Mesenchymal stem cell (in vitro differentiated cells and primary cell): ENCODE results near the gene COPS2.
"Not testable (repeated sequence)": the region's sequence is repeated elsewhere in the genome, so short reads cannot be mapped to it uniquely, and the experiment has no call there.

Source experiments
- DNase-seq: peaks from one replicate; pipeline ENCODE4 v3.0.0-alpha.2; 2013
- H2AFZ ChIP-seq: one replicate; pipeline ENCODE4 v1.6.1; 2013; ENCODE audit warnings: low read depth, mild to moderate bottlenecking, control low read depth, inconsistent platforms, low read length, moderate library complexity
- H2AK5ac ChIP-seq: 2 replicates; pipeline ENCODE4 v1.6.1; 2013; ENCODE audit warnings: low read length, moderate library complexity, mild to moderate bottlenecking, inconsistent platforms; ENCODE audit not compliant: severe bottlenecking
- H2BK120ac ChIP-seq: one replicate; pipeline ENCODE4 v1.6.1; 2013; ENCODE audit warnings: low read depth, mild to moderate bottlenecking, inconsistent platforms, low read length, moderate library complexity
- H2BK12ac ChIP-seq, 2 experiments: one replicate each; pipeline ENCODE4 v1.6.1; 2013; ENCODE audit warnings: inconsistent platforms in 2 of 2, low read length in 2 of 2, mild to moderate bottlenecking in 2 of 2, moderate library complexity in 2 of 2, control low read depth in 1 of 2
- H2BK15ac ChIP-seq: one replicate; pipeline ENCODE4 v1.6.1; 2013; ENCODE audit warnings: mild to moderate bottlenecking, low read depth, inconsistent platforms; ENCODE audit not compliant: poor library complexity, severe bottlenecking
- H2BK5ac ChIP-seq: 2 replicates; pipeline ENCODE4 v1.6.1; 2013; ENCODE audit warnings: low read depth, mild to moderate bottlenecking, low read length, control low read depth, inconsistent platforms; ENCODE audit not compliant: poor library complexity, severe bottlenecking
- H3K14ac ChIP-seq, 2 experiments: one replicate each; pipeline ENCODE4 v1.6.1; 2013; ENCODE audit warnings: inconsistent platforms in 2 of 2, low read length in 2 of 2, control low read depth in 1 of 2, mild to moderate bottlenecking in 1 of 2, moderate library complexity in 1 of 2
- H3K18ac ChIP-seq, 2 experiments: one replicate each; pipeline ENCODE4 v1.6.1; 2013; ENCODE audit warnings: inconsistent platforms in 2 of 2, low read length in 2 of 2, control low read depth in 1 of 2, low read depth in 1 of 2, mild to moderate bottlenecking in 1 of 2
- H3K23ac ChIP-seq, 2 experiments: one replicate each; pipeline ENCODE4 v1.6.1; 2013; ENCODE audit warnings: inconsistent platforms in 2 of 2, low read length in 2 of 2, mild to moderate bottlenecking in 2 of 2, moderate library complexity in 2 of 2, control low read depth in 1 of 2
- H3K27ac ChIP-seq: 2 replicates; pipeline ENCODE4 v1.5.1; 2013; ENCODE audit warnings: mild to moderate bottlenecking, moderate library complexity, low read length, control low read depth, inconsistent platforms; ENCODE audit not compliant: poor library complexity, severe bottlenecking
- H3K27me3 ChIP-seq, 2 experiments: 2 replicates each; pipeline versions ENCODE4 v1.6.1 to v1.7.0; 2013; ENCODE audit warnings: low read length in 2 of 2, mild to moderate bottlenecking in 2 of 2, moderate library complexity in 2 of 2, control low read depth in 1 of 2, inconsistent platforms in 1 of 2; ENCODE audit not compliant: control insufficient read depth in 1 of 2, insufficient read depth in 1 of 2
- H3K36me3 ChIP-seq, 2 experiments: 2 replicates each; pipeline versions ENCODE4 v1.6.1 to v1.7.0; 2013; ENCODE audit warnings: low read length in 2 of 2, control low read depth in 1 of 2, inconsistent platforms in 1 of 2, low read depth in 1 of 2, mild to moderate bottlenecking in 1 of 2; ENCODE audit not compliant: insufficient read depth in 2 of 2, control insufficient read depth in 1 of 2
- H3K4ac ChIP-seq, 2 experiments: one replicate each; pipeline ENCODE4 v1.6.1; 2013; ENCODE audit warnings: inconsistent platforms in 2 of 2, low read length in 2 of 2, mild to moderate bottlenecking in 2 of 2, moderate library complexity in 2 of 2, control low read depth in 1 of 2, low read depth in 1 of 2
- H3K4me1 ChIP-seq: 2 replicates; pipeline ENCODE4 v1.6.1; 2013; ENCODE audit warnings: low read depth, low read length, control low read depth; ENCODE audit not compliant: control insufficient read depth, insufficient read depth
- H3K4me2 ChIP-seq: 2 replicates; pipeline ENCODE4 v1.6.1; 2013; ENCODE audit warnings: low read length, mild to moderate bottlenecking, inconsistent platforms; ENCODE audit not compliant: poor library complexity, severe bottlenecking
- H3K4me3 ChIP-seq, 2 experiments: 2 replicates each; pipeline versions ENCODE4 v1.5.1 to v1.7.0; 2013; ENCODE audit warnings: low read length in 2 of 2, mild to moderate bottlenecking in 2 of 2, control low read depth in 1 of 2, low read depth in 1 of 2; ENCODE audit not compliant: insufficient read depth in 1 of 2
- H3K79me1 ChIP-seq: replicated peaks from 2 replicates; pipeline ENCODE4 v1.6.1; 2013; ENCODE audit warnings: mild to moderate bottlenecking, control low read depth, low read length, inconsistent platforms; ENCODE audit not compliant: poor library complexity, severe bottlenecking
- H3K9ac ChIP-seq: 2 replicates; pipeline ENCODE4 v1.7.0; 2013; ENCODE audit warnings: mild to moderate bottlenecking, low read length, moderate library complexity
- H3K9me3 ChIP-seq: 2 replicates; pipeline ENCODE4 v1.7.0; 2013; ENCODE audit warnings: mild to moderate bottlenecking, low read length; ENCODE audit not compliant: control insufficient read depth
- H4K8ac ChIP-seq: one replicate; pipeline ENCODE4 v1.6.1; 2013; ENCODE audit warnings: inconsistent platforms, mild to moderate bottlenecking, low read length, moderate library complexity
- H4K91ac ChIP-seq: one replicate; pipeline ENCODE4 v1.6.1; 2013; ENCODE audit warnings: mild to moderate bottlenecking, low read length, inconsistent platforms
- WGBS: methylation state at CpG from one replicate; pipeline ENCODE4 v1.1.7; 2013; ENCODE audit warnings: mixed read lengths; 5-methylcytosine and 5-hydroxymethylcytosine counted together

COPS2 gene

DNA sequence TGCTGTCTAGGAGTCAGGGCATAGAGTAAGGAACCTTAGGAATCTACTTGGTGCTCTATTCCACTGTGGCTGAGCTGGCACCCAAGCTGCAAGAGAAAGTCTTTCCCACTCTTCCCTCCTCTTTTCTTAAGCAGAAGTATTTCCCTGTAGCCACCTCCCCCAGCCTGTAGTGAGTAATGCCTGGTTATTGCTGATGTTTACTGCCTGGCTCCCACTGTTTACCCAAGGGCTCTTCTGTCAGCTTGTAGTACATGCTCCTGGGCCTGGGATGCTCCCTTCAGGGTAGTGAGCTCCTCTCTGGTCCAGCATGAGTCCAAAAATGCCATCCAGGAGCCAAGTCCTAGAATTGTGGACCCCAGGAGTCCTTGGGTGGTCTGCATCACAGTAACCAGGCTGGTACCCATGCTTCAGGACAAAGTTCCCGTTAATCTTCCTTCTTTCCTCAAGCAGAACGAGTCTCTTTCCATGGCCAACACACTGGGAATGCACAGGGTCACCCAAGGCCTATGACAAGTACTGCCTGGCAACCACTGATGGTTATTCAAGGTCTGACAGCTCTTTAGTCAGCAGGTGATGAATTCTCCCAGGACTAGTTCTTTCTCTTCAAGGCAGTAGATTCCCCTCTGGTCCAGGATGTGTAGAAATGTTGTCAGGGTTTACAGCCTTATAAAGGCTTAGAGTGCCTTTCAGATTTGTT lies 32.3 kb upstream of the COPS2 start:
- Histone ChIP-seq H3K9ac (peak overlapping the region; percentile 41), H3K36me3 (peaks cover 3% of the 10 kb centered on the region in 2 experiments), H2AFZ (no peak overlapping the region), H3K4ac (peak overlapping the region in 1 of 2 experiments; percentile 60), H3K79me1 (peaks cover 14% of the 10 kb centered on the region), H2AK5ac (no peak overlapping the region), H3K4me3 (no peak overlapping the region), H3K27me3 (no peaks in the 10 kb centered on the region), H4K8ac (peak overlapping the region; percentile 42), H3K23ac (no peak overlapping the region), H3K4me2 (no peak overlapping the region), H2BK15ac (no peak overlapping the region), H3K27ac (no peak overlapping the region), H3K9me3 (no peaks in the 10 kb centered on the region), H2BK120ac (no peak overlapping the region), H4K91ac (no peak overlapping the region), H3K4me1 (no peaks in the 10 kb centered on the region), H3K14ac (no peak overlapping the region), H3K18ac (peak overlapping the region in 1 of 2 experiments; percentile 29), H2BK12ac (no peak overlapping the region), H2BK5ac (no peak overlapping the region)
- peak; percentile 86 for DNase-seq
- WGBS = 96% methylated on average over 2 of the region's 2 CpGs

DNA sequence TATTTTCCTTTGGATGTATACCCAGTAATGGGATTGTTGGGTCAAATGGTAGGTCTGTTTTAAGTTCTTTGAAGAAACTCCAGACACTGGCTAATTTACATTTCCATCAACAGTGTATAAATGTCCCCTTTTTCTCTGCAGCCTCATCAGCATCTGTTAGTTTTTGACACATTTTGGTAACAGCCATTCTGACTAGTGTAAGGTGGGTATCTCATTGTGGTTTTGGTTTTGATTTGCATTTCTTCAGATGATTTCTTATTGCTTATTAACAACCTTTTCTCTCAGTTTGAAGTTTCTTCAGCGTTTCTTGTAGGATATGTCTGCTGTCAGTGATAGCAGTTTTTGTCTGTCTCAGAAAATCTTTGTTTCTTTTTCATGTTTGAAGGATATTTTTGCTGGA lies 30.1 kb upstream of the COPS2 start:
- Histone ChIP-seq H3K4ac (no peak overlapping the region), H3K4me2 (no peak overlapping the region), H3K4me1 (no peaks in the 10 kb centered on the region), H3K36me3 (peaks cover 3 to 6% of the 10 kb centered on the region in 2 experiments), H3K27ac (no peak overlapping the region), H3K14ac (no peak overlapping the region), H3K4me3 (no peak overlapping the region), H3K27me3 (no peaks in the 10 kb centered on the region), H3K9me3 (no peaks in the 10 kb centered on the region), H2BK120ac (no peak overlapping the region), H2BK12ac (no peak overlapping the region), H3K79me1 (peaks cover 20% of the 10 kb centered on the region), H2AK5ac (no peak overlapping the region), H3K9ac (no peak overlapping the region), H2AFZ (no peak overlapping the region), H2BK15ac (no peak overlapping the region), H3K18ac (no peak overlapping the region), H4K8ac (no peak overlapping the region), H3K23ac (no peak overlapping the region), H4K91ac (no peak overlapping the region), H2BK5ac (no peak overlapping the region)
- WGBS = no CpG with 5 or more reads among the region's 1 CpG
- no peak for DNase-seq

DNA sequence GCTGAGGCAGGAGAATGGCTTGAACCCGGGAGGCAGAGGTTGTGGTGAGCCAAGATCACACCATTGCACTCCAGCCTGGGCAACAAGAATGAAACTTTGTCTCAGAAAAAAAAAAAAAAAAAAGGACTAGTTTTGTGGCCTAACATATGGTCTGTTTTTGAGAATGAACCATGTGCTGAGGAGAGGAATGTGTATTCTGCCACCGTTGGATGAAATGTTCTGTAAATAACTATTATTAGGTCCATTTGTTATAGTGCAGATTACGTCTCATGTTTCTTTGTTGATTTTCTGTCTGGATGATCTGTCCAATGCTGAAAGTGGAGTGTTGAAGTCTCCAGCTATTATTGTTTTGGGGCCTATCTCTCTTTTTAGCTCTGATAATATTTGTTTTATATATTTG lies 28.3 kb upstream of the COPS2 start:
- H3K9ac ChIP-seq, H3K36me3 ChIP-seq, DNase-seq, H3K18ac ChIP-seq, H4K91ac ChIP-seq, H2BK5ac ChIP-seq, H2AK5ac ChIP-seq, H3K27me3 ChIP-seq, H3K4me1 ChIP-seq, H3K4me3 ChIP-seq, H2BK12ac ChIP-seq, H3K23ac ChIP-seq, H4K8ac ChIP-seq, H3K14ac ChIP-seq, H2AFZ ChIP-seq, H2BK15ac ChIP-seq, H3K4ac ChIP-seq, H3K4me2 ChIP-seq, H3K27ac ChIP-seq, H2BK120ac ChIP-seq, H3K9me3 ChIP-seq: not testable (repeated sequence)
- peaks cover 18% of the 10 kb centered on the region for H3K79me1 ChIP-seq
- WGBS = 94% methylated on average over 3 of the region's 3 CpGs

DNA sequence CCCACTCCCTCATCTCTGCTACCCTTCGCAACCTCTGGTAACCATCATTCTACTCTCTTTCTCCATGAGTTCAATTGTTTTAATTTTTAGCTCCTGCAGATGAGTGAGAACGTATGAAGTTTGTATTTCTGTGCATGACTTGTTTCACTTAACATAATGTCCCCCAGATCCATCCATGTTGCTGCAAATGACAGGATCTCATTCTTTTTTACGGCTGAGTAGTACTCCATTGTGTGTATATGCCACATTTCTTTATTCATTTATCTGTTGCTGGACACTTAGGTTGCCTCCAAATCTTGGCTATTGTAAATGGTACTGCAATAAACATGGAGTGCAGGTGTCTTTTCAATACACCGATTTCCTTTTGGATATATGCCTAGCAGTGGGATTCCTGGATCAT lies 26.7 kb upstream of the COPS2 start:
- Histone ChIP-seq H2BK12ac (no peak overlapping the region), H3K4ac (no peak overlapping the region), H3K9me3 (no peaks in the 10 kb centered on the region), H3K14ac (no peak overlapping the region), H4K8ac (no peak overlapping the region), H3K27ac (no peak overlapping the region), H4K91ac (no peak overlapping the region), H2BK15ac (no peak overlapping the region), H2AFZ (no peak overlapping the region), H2BK120ac (no peak overlapping the region), H3K79me1 (peaks cover 14% of the 10 kb centered on the region), H3K4me2 (no peak overlapping the region), H3K4me1 (no peaks in the 10 kb centered on the region), H3K9ac (no peak overlapping the region), H2BK5ac (no peak overlapping the region), H3K23ac (no peak overlapping the region), H3K36me3 (peaks cover 0 to 14% of the 10 kb centered on the region in 2 experiments), H3K27me3 (no peaks in the 10 kb centered on the region), H2AK5ac (no peak overlapping the region), H3K4me3 (no peak overlapping the region), H3K18ac (no peak overlapping the region)
- no peak for DNase-seq
- 90% methylated on average over 2 of the region's 4 CpGs for WGBS
